Heart left ventricle (tissue), 16 donors: ENCODE data around the gene PIMREG. TPM values are rescaled to one million over a fixed set of nuclear protein-coding genes. Genes with fewer than 3 reads are reported as not detected.

Source experiments
- ATAC-seq, 4 donors: fragments of 200-7000 bp; cut with Tn5 transposase; one replicate each; pipeline ENCODE4 v1.9.1; 2020 to 2022; ENCODE audit warnings: moderate library complexity in 4 of 4, mild to moderate bottlenecking in 3 of 4, moderate number of reproducible peaks in 1 of 4
- DNase-seq, 5 donors: peaks; one replicate each; pipeline ENCODE4 v3.0.0-alpha.2; 2020
- H3K27ac ChIP-seq, 12 donors: fragments of 200-600 bp; sonication (generic) in 4 of 12; one replicate each; pipeline versions ENCODE4 v1.5.0 to v1.8.0; 2016 to 2022; ENCODE audit warnings: mild to moderate bottlenecking in 2 of 12
- H3K27me3 ChIP-seq, 9 donors: fragments of 200-600 bp; sonication (generic) in 2 of 9; one replicate each; pipeline versions ENCODE4 v1.5.1 to v1.8.0; 2016 to 2022; ENCODE audit warnings: mild to moderate bottlenecking in 3 of 9
- H3K36me3 ChIP-seq, 9 donors: fragments of 200-600 bp; sonication (generic) in 2 of 9; one replicate each; pipeline versions ENCODE4 v1.5.0 to v1.8.0; 2018 to 2022; ENCODE audit warnings: mild to moderate bottlenecking in 2 of 9
- H3K4me1 ChIP-seq, 12 donors: fragments of 200-600 bp; sonication (generic) in 4 of 12; one replicate each; pipeline versions ENCODE4 v1.5.0 to v1.8.0; 2016 to 2022; ENCODE audit warnings: mild to moderate bottlenecking in 3 of 12
- H3K4me3 ChIP-seq, 12 donors: fragments of 200-600 bp; sonication (generic) in 4 of 12; one replicate each; pipeline versions ENCODE4 v1.5.0 to v1.8.0; 2017 to 2022; ENCODE audit warnings: mild to moderate bottlenecking in 9 of 12, moderate library complexity in 4 of 12
- H3K9me3 ChIP-seq, 12 donors: fragments of 200-600 bp; sonication (generic) in 4 of 12; one replicate each; pipeline versions ENCODE4 v1.5.0 to v1.8.0; 2016 to 2022; ENCODE audit warnings: mild to moderate bottlenecking in 1 of 12
- CTCF ChIP-seq, 12 donors: fragments of 200-600 bp; sonication (generic) in 4 of 12; IDR thresholded peaks; one replicate each; pipeline versions ENCODE4 v1.5.0 to v1.8.0; 2018 to 2022; ENCODE audit warnings: antibody characterized with exemption in 12 of 12, mild to moderate bottlenecking in 5 of 12
- POLR2A ChIP-seq, 2 donors: fragments of 450-650 bp; IDR thresholded peaks; one replicate each; pipeline ENCODE4 v1.6.1; 2017; ENCODE audit warnings: antibody characterized with exemption in 2 of 2, mild to moderate bottlenecking in 2 of 2, moderate library complexity in 2 of 2
- WGBS, 4 donors: extraction: QIAGEN DNeasy Blood & Tissue Kit in 2 of 4; methylation state at CpG; one replicate each; pipeline versions ENCODE4 v1.1.5 to v1.1.7; 2013 to 2018; 5-methylcytosine and 5-hydroxymethylcytosine counted together
- intact Hi-C, 10 donors: fragments of 100-400 bp; cut with DNase I; formaldehyde crosslinking; loops; one replicate each; pipeline versions ENCODE4 v1.11.1 to v1.14.2; 2022
- polyA plus RNA-seq, 2 donors: library from polyadenylated mRNA; stranded (reverse); fragments of 200-250 nt; gene quantifications; one replicate each; pipeline ENCODE4 v1.2.3, GENCODE V29; 2013
- total RNA-seq, 9 donors: library from RNA; depleted of rRNA in 2 of 9; stranded (reverse); fragments of >200 nt in 2 of 9; fragmentation: NEBNext Ultra II Directional in 3 of 9; extraction: Animal tissue kit (Norgen Biotek cat#: 25700) in 3 of 9; gene quantifications; one replicate each; pipeline versions ENCODE4 v1.1.0 to v1.2.4, GENCODE V29; 2016 to 2023
- donor health status: ischemic (EF 13 %, LVEDD 7.1; RV severe dilation, severe dysfunction).
- donor health status: healthy with polysubstance abuse.
- donor health status: DM: no; HTN: yes; CAD: no.
- donor health status: DM: no; HTN: no; CAD: no.
- donor health status: ischemic (EF 25% LVEDD 6.9; RV normal size, moderate dysfunction).
- donor health status: ischemic (EF 25% LVEDD 5.7; RV mildly dilated, moderate dysfunction).
- donor health status: healthy.
- donor health status: DM: yes; HTN: yes; CAD: no.
- donor health status: ischemic (EF 35%, LVEDD 5.7; RV mildly dilated, moderate dysfunction).
- donor health status: nonischemic (EF 11% LVEDD 7.7; RV severe dilation, severe dysfunction).
- donor health status: DM: yes; HTN: yes; CAD: no.
- donor health status: PGD.
- donor health status: ischemic (EF 29% LVEDD 5.4; RV normal size, mild dysfunction).
- donor health status: nonischemic (EF 23%, LVEDD 6.1; RV moderate dilation, normal function).

The PIMREG gene
- total and polyA plus RNA-seq, 11 donors, result 0.21 to 4.6 (median 0.62) TPM; not detected in 5

GRCh38 chr17:6426356-6427101 lies 17.7 kb upstream of the PIMREG start:
- Histone ChIP-seq H3K4me1 (peaks cover 0 to 14% (median 0%) of the 10 kb centered on the region in 12 donors), H3K27me3 (peaks cover 0 to 18% (median 0%) of the 10 kb centered on the region in 9 donors), H3K27ac (no peak overlapping the region), H3K36me3 (no peaks in the 10 kb centered on the region), H3K9me3 (peaks cover 0 to 10% (median 6%) of the 10 kb centered on the region in 12 donors), H3K4me3 (no peak overlapping the region)
- intact Hi-C loops, result loop anchor here in 1 of 10 donors (10.0 kb wide), 1 partner anchor 722 kb away; no protein-coding TSS in a partner anchor
- TF ChIP-seq CTCF (IDR thresholded peaks at IDR 0.05), result no peak
- TF ChIP-seq POLR2A (IDR thresholded peaks at IDR 0.05), result no peak
- DNase-seq (no peak), ATAC-seq (no peak)
- WGBS, 4 donors, result 90 to 93% (median 91%) methylated on average over 21 to 25 of the region's 25 CpGs

GRCh38 chr17:6427279-6427781 lies 16.9 kb upstream of the PIMREG start:
- TF ChIP-seq CTCF (IDR thresholded peaks at IDR 0.05) (no peak), POLR2A (IDR thresholded peaks at IDR 0.05) (no peak)
- no peak overlapping the region for H3K27ac ChIP-seq
- WGBS, 4 donors, result 55 to 70% (median 68%) methylated on average over 7 of the region's 7 CpGs
- H3K4me3 ChIP-seq, result no peak overlapping the region
- intact Hi-C loops, result loop anchor here in 1 of 10 donors (10.0 kb wide), 1 partner anchor 723 kb away; no protein-coding TSS in a partner anchor
- H3K27me3 ChIP-seq, result peaks cover 0 to 18% (median 0%) of the 10 kb centered on the region in 9 donors
- peaks cover 0 to 14% (median 0%) of the 10 kb centered on the region in 12 donors for H3K4me1 ChIP-seq
- no peaks in the 10 kb centered on the region for H3K36me3 ChIP-seq
- ATAC-seq (no peak), DNase-seq (no peak)
- H3K9me3 ChIP-seq, result peaks cover 0 to 10% (median 6%) of the 10 kb centered on the region in 12 donors

GRCh38 chr17:6428207-6428965 lies 15.9 kb upstream of the PIMREG start:
- no peak for TF ChIP-seq POLR2A (IDR thresholded peaks at IDR 0.05)
- no peak for TF ChIP-seq CTCF (IDR thresholded peaks at IDR 0.05)
- ATAC-seq (no peak), DNase-seq (no peak)
- no peak overlapping the region for H3K4me3 ChIP-seq
- intact Hi-C loops, result loop anchor here in 1 of 10 donors (10.0 kb wide), 1 partner anchor 724 kb away; no protein-coding TSS in a partner anchor
- no peak overlapping the region for H3K27ac ChIP-seq
- H3K36me3 ChIP-seq, result no peaks in the 10 kb centered on the region
- peaks cover 0 to 16% (median 0%) of the 10 kb centered on the region in 9 donors for H3K27me3 ChIP-seq
- WGBS, 4 donors, result 85 to 94% (median 88%) methylated on average over 11 to 17 of the region's 17 CpGs
- H3K4me1 ChIP-seq, result peaks cover 0 to 14% (median 0%) of the 10 kb centered on the region in 12 donors
- peaks cover 0 to 10% (median 6%) of the 10 kb centered on the region in 12 donors for H3K9me3 ChIP-seq
